WTC11 (cell line): ENCODE data around the gene BTBD10. TPM values are rescaled to one million over a fixed set of nuclear protein-coding genes. Genes with fewer than 3 reads are reported as not detected.

Experiments used
- ATAC-seq: fragments of 200-7000 bp; cut with Tn5 transposase; 2 replicates; pipeline ENCODE4 v1.10.0; 2021; ENCODE audit warnings: mild to moderate bottlenecking, moderate library complexity
- CTCF ChIA-PET: fragments of 300-600 bp; sonication (Branson Sonifier 250); formaldehyde crosslinking; loops from one replicate; lab custom pipeline; 2021; ENCODE audit warnings: antibody characterized with exemption; lab: Charles Lee
- POLR2A ChIA-PET: fragments of 350-600 bp; sonication (Branson Sonifier 250); formaldehyde crosslinking; loops from one replicate; lab custom pipeline; 2021; ENCODE audit warnings: antibody characterized with exemption; lab: Charles Lee
- DNase-seq: peaks from one replicate; pipeline ENCODE4 v3.0.0; 2021; ENCODE audit warnings: low spot score
- H3K27ac Mint-ChIP-seq: 2 replicates; pipeline ENCODE4 v1.8.0; 2021; ENCODE audit warnings: mixed read lengths
- H3K27me3 Mint-ChIP-seq: 2 replicates; pipeline ENCODE4 v1.8.0; 2021; ENCODE audit warnings: low read depth, mild to moderate bottlenecking, moderate library complexity, mixed read lengths
- H3K36me3 Mint-ChIP-seq: 2 replicates; pipeline ENCODE4 v1.8.0; 2021; ENCODE audit warnings: mixed read lengths
- H3K4me1 Mint-ChIP-seq: 2 replicates; pipeline ENCODE4 v1.8.0; 2022; ENCODE audit warnings: mixed read lengths
- H3K4me3 Mint-ChIP-seq: 2 replicates; pipeline ENCODE4 v1.8.0; 2021; ENCODE audit warnings: mild to moderate bottlenecking, moderate library complexity, mixed read lengths
- H3K9me3 Mint-ChIP-seq: 2 replicates; pipeline ENCODE4 v1.8.0; 2021; ENCODE audit warnings: mixed read lengths
- AR ChIP-seq: fragments of 250-450 bp; sonication (Bioruptor Pico); IDR thresholded peaks from 2 replicates; pipeline ENCODE4 v1.9.0; 2021; ENCODE audit warnings: mild to moderate bottlenecking
- ATF3 ChIP-seq: sonication (generic); formaldehyde crosslinking; conservative IDR thresholded peaks from 2 replicates; pipeline ENCODE4 v1.8.1; 2022; ENCODE audit warnings: mild to moderate bottlenecking, missing genetic modification reagents
- CDX4 ChIP-seq: fragments of 250-450 bp; sonication (Bioruptor Pico); IDR thresholded peaks from 2 replicates; pipeline ENCODE4 v1.9.0; 2021; ENCODE audit warnings: moderate library complexity, mild to moderate bottlenecking, inconsistent platforms, borderline replicate concordance
- E2F1 ChIP-seq: sonication (generic); formaldehyde crosslinking; IDR thresholded peaks from 2 replicates; pipeline ENCODE4 v1.8.0; 2022; ENCODE audit warnings: mild to moderate bottlenecking, missing genetic modification reagents
- ELF4 ChIP-seq: sonication (generic); formaldehyde crosslinking; IDR thresholded peaks from 2 replicates; pipeline ENCODE4 v1.8.1; 2022; ENCODE audit warnings: low read depth, mild to moderate bottlenecking, moderate library complexity, missing genetic modification reagents
- EMX1 ChIP-seq: fragments of 250-450 bp; sonication (Bioruptor Pico); IDR thresholded peaks from 2 replicates; pipeline ENCODE4 v1.8.0; 2021; ENCODE audit warnings: mild to moderate bottlenecking
- GRHL2 ChIP-seq: fragments of 250-450 bp; sonication (Bioruptor Pico); IDR thresholded peaks from 2 replicates; pipeline ENCODE4 v1.8.0; 2022; ENCODE audit warnings: mild to moderate bottlenecking, moderate library complexity; ENCODE audit not compliant: insufficient replicate concordance, severe bottlenecking
- HMGA2 ChIP-seq: fragments of 250-450 bp; sonication (Bioruptor Pico); IDR thresholded peaks from 2 replicates; pipeline ENCODE4 v1.4.0; 2021; ENCODE audit warnings: mild to moderate bottlenecking, moderate library complexity
- MXD4 ChIP-seq: fragments of 250-450 bp; sonication (Bioruptor Pico); IDR thresholded peaks from 2 replicates; pipeline ENCODE4 v1.8.0; 2021; ENCODE audit warnings: mild to moderate bottlenecking, moderate library complexity, borderline replicate concordance
- RORB ChIP-seq: fragments of 250-450 bp; sonication (Bioruptor Pico); IDR thresholded peaks from 2 replicates; pipeline ENCODE4 v1.9.0; 2021; ENCODE audit warnings: mild to moderate bottlenecking
- SMAD3 ChIP-seq: sonication (generic); formaldehyde crosslinking; IDR thresholded peaks from 2 replicates; pipeline ENCODE4 v1.8.0; 2022; ENCODE audit warnings: missing genetic modification reagents, mild to moderate bottlenecking, borderline replicate concordance
- SMAD4 ChIP-seq: sonication (generic); formaldehyde crosslinking; IDR thresholded peaks from 2 replicates; pipeline ENCODE4 v1.8.0; 2022; ENCODE audit warnings: mild to moderate bottlenecking, missing genetic modification reagents
- STAT6 ChIP-seq: sonication (generic); formaldehyde crosslinking; conservative IDR thresholded peaks from 2 replicates; pipeline ENCODE4 v1.8.1; 2023; ENCODE audit warnings: mild to moderate bottlenecking, low read depth, missing genetic modification reagents, moderate library complexity
- TCF7 ChIP-seq: sonication (generic); formaldehyde crosslinking; IDR thresholded peaks from 2 replicates; pipeline ENCODE4 v1.8.0; 2022; ENCODE audit warnings: mild to moderate bottlenecking, low read depth, missing genetic modification reagents, moderate library complexity
- USF2 ChIP-seq: sonication (generic); formaldehyde crosslinking; IDR thresholded peaks from 2 replicates; pipeline ENCODE4 v1.8.1; 2023; ENCODE audit warnings: mild to moderate bottlenecking, missing genetic modification reagents, moderate library complexity
- ZMAT4 ChIP-seq: fragments of 250-450 bp; sonication (Bioruptor Pico); IDR thresholded peaks from 2 replicates; pipeline ENCODE4 v1.9.0; 2021; ENCODE audit warnings: mild to moderate bottlenecking
- ZNF281 ChIP-seq: sonication (generic); formaldehyde crosslinking; IDR thresholded peaks from 2 replicates; pipeline ENCODE4 v1.8.0; 2023; ENCODE audit warnings: mild to moderate bottlenecking, missing genetic modification reagents
- ZNF317 ChIP-seq: sonication (generic); formaldehyde crosslinking; IDR thresholded peaks from 2 replicates; pipeline ENCODE4 v1.8.1; 2023; ENCODE audit warnings: low read depth, mild to moderate bottlenecking, moderate library complexity, missing genetic modification reagents, borderline replicate concordance
- ZNF396 ChIP-seq: fragments of 250-450 bp; sonication (Bioruptor Pico); IDR thresholded peaks from 2 replicates; pipeline ENCODE4 v1.8.0; 2021; ENCODE audit warnings: mild to moderate bottlenecking, moderate library complexity, borderline replicate concordance
- ZNF671 ChIP-seq: fragments of 250-450 bp; sonication (Bioruptor Pico); IDR thresholded peaks from 2 replicates; pipeline ENCODE4 v1.8.0; 2021; ENCODE audit warnings: mild to moderate bottlenecking
- total RNA-seq: library from RNA; stranded (reverse); gene quantifications from 3 replicates; pipeline ENCODE4 v1.2.3, GENCODE V29; 2021

BTBD10 gene
- total RNA-seq, 1 experiment from 2014 or later, result 19.4 TPM

- no peak for TF ChIP-seq AR
- no peak for TF ChIP-seq SMAD4 (CRISPR knock-in tag)
- TF ChIP-seq ELF4 (CRISPR knock-in tag), result no peak
- no peak for TF ChIP-seq MXD4
- no peak for TF ChIP-seq ZNF671 (CRISPR knock-in tag)
- no peak for TF ChIP-seq GRHL2 (CRISPR knock-in tag)
- no peak for TF ChIP-seq ZMAT4 (CRISPR knock-in tag)
Measured at GRCh38 chr11:13502492-13502891, 39.5 kb upstream of the BTBD10 start (continued).

GRCh38 chr11:13495929-13496328, 32.9 kb upstream of the BTBD10 start, which contains the start of gene PTH:
Gene PTH (minus strand): TSS chr11:13495997. CDS start chr11:13492855, 3,142 bp downstream.
- ATAC-seq, result no peak
- ChIA-PET POLR2A (no interaction called here), CTCF (interaction anchor here (1.6 kb wide), 1 partner anchor 9 kb away, joined by 7 read pairs; no protein-coding TSS in a partner anchor)
- Mint-ChIP-seq H3K9me3 (peaks cover 5% of the 10 kb centered on the region; the same call in 1 of the 2 replicates), H3K4me3 (no peak within 1 kb of the TSS), H3K4me1 (no peaks in the 10 kb centered on the region), H3K27ac (no peak within 1 kb of the TSS), H3K27me3 (peaks cover 2% of the 10 kb centered on the region; the same call in 1 of the 2 replicates), H3K36me3 (no peaks in the 10 kb centered on the region)
- DNase-seq, result no peak
- no peak for TF ChIP-seq CDX4
- TF ChIP-seq STAT6, result no peak
- no peak for TF ChIP-seq ATF3 (CRISPR knock-in tag)
- TF ChIP-seq ZNF317 (CRISPR knock-in tag), result no peak
- no peak for TF ChIP-seq SMAD3 (CRISPR knock-in tag)
- TF ChIP-seq HMGA2 (CRISPR knock-in tag), result no peak
- TF ChIP-seq E2F1 (CRISPR knock-in tag), result no peak
- TF ChIP-seq EMX1 (CRISPR knock-in tag), result no peak
- TF ChIP-seq ZNF396, result no peak
- TF ChIP-seq USF2 (CRISPR knock-in tag), result no peak
- TF ChIP-seq ZMAT4 (CRISPR knock-in tag), result no peak
- TF ChIP-seq AR, result no peak
- TF ChIP-seq RORB (CRISPR knock-in tag), result no peak
- TF ChIP-seq TCF7, result no peak
- TF ChIP-seq ZNF281, result no peak
